Keratinocyte (primary cell): ENCODE measurements around the gene SMARCC1. TPM values are rescaled to one million over a fixed set of nuclear protein-coding genes. Genes with fewer than 3 reads are reported as not detected.
A peak's percentile ranks its signal among the peaks of the same experiment; 100 is the strongest.

Experiments used
- DNase-seq: peaks from one replicate; pipeline ENCODE4 v3.0.0-alpha.2; 2011; ENCODE audit warnings: low read depth, missing footprints, low spot score
- FAIRE-seq: peaks from 2 replicates; lab custom pipeline; 2011; peaks lifted over from hg19 to GRCh38; lab: Jason Lieb, UNC
- H2AFZ ChIP-seq: 2 replicates; pipeline ENCODE4 v1.6.0; 2012; ENCODE audit warnings: low read length, control low read depth, inconsistent platforms; ENCODE audit not compliant: control insufficient read depth
- H3K27ac ChIP-seq: 2 replicates; pipeline ENCODE4 v1.5.1; 2011; ENCODE audit warnings: low read length; ENCODE audit not compliant: control insufficient read depth, insufficient read depth
- H3K27me3 ChIP-seq: 3 replicates; pipeline ENCODE4 v1.6.0; 2011; ENCODE audit warnings: low read length; ENCODE audit not compliant: control insufficient read depth, insufficient read depth; ENCODE audit errors: extremely low read depth
- H3K36me3 ChIP-seq, 2 experiments: 2 replicates in 1 of 2; 3 replicates in 1 of 2; pipeline ENCODE4 v1.5.1; 2011; ENCODE audit warnings: low read length in 2 of 2, mild to moderate bottlenecking in 1 of 2; ENCODE audit not compliant: control insufficient read depth in 2 of 2, insufficient read depth in 2 of 2; ENCODE audit errors: extremely low read depth in 1 of 2
- H3K4me1 ChIP-seq: 3 replicates; pipeline ENCODE4 v1.5.1; 2011; ENCODE audit warnings: low read length; ENCODE audit not compliant: control insufficient read depth, insufficient read depth; ENCODE audit errors: extremely low read depth
- H3K4me2 ChIP-seq: 3 replicates; pipeline ENCODE4 v1.6.0; 2011; ENCODE audit warnings: low read depth, low read length; ENCODE audit not compliant: control insufficient read depth, insufficient read depth; ENCODE audit errors: extremely low read depth
- H3K4me3 ChIP-seq, 3 experiments: fragments of 200-600 bp in 1 of 3; sonication (generic) in 1 of 3; 2 replicates in 2 of 3; 3 replicates in 1 of 3; pipeline ENCODE4 v1.5.1; 2011 to 2016; ENCODE audit warnings: low read length in 3 of 3, mild to moderate bottlenecking in 3 of 3, control low read depth in 2 of 3, inconsistent platforms in 1 of 3, low read depth in 1 of 3, mixed read lengths in 1 of 3, mixed run types in 1 of 3, moderate library complexity in 1 of 3; ENCODE audit not compliant: control insufficient read depth in 2 of 3, insufficient read depth in 2 of 3; ENCODE audit errors: extremely low read depth in 1 of 3
- H3K79me2 ChIP-seq: 2 replicates; pipeline ENCODE4 v1.6.0; 2012; ENCODE audit warnings: low read length; ENCODE audit not compliant: control insufficient read depth, insufficient read depth
- H3K9ac ChIP-seq: 3 replicates; pipeline ENCODE4 v1.6.0; 2011; ENCODE audit warnings: low read length; ENCODE audit not compliant: control insufficient read depth, insufficient read depth; ENCODE audit errors: extremely low read depth
- H3K9me1 ChIP-seq: 3 replicates; pipeline ENCODE4 v1.6.0; 2011; ENCODE audit warnings: low read length; ENCODE audit not compliant: control insufficient read depth, insufficient read depth; ENCODE audit errors: extremely low read depth
- H3K9me3 ChIP-seq: 2 replicates; pipeline ENCODE4 v1.5.1; 2012; ENCODE audit warnings: low read depth, low read length; ENCODE audit not compliant: control insufficient read depth
- H4K20me1 ChIP-seq: 3 replicates; pipeline ENCODE4 v1.6.0; 2011; ENCODE audit warnings: low read length; ENCODE audit not compliant: control insufficient read depth, insufficient read depth; ENCODE audit errors: extremely low read depth
- CTCF ChIP-seq, 3 experiments: IDR thresholded peaks in 1 of 3; conservative IDR thresholded peaks in 1 of 3; optimal IDR thresholded peaks in 1 of 3; 2 replicates in 2 of 3; 3 replicates in 1 of 3; pipeline versions ENCODE3 to v1.5.1; 2011; ENCODE audit warnings: low read length in 3 of 3, mild to moderate bottlenecking in 3 of 3, moderate library complexity in 2 of 3, control low read depth in 1 of 3, inconsistent platforms in 1 of 3; ENCODE audit not compliant: insufficient read depth in 2 of 3; ENCODE audit errors: extremely low read depth in 1 of 3
- EZH2 ChIP-seq: IDR thresholded peaks from one replicate; pipeline ENCODE4 v1.6.1; 2012; ENCODE audit warnings: inconsistent platforms, mild to moderate bottlenecking, low read length, moderate library complexity
- dilution Hi-C: fragments of 300-500 bp; cut with MboI; formaldehyde crosslinking; loops from one replicate; pipeline ENCODE4 v1.7.0; 2020; ENCODE audit warnings: low sequenced_read_pairs; ENCODE audit not compliant: extremely low pct_ligation_motif_present
- polyA plus RNA-seq, 5 experiments: library from polyadenylated mRNA; depleted of rRNA in 3 of 5; stranded (reverse) in 3 of 5; stranded (forward) in 1 of 5; unstranded in 1 of 5; fragments of >200 nt; gene quantifications; 1 replicate in 1 of 5; 2 replicates in 3 of 5; 3 replicates in 1 of 5; pipeline versions ENCODE4 v1.2.1 to v1.2.3, GENCODE V29; 2011 to 2012; ENCODE audit warnings: missing spikeins in 2 of 5, low read depth in 1 of 5, low replicate concordance in 1 of 5

The SMARCC1 gene
- polyA plus RNA-seq, 1 donor (not counting 4 experiments of a cell fraction or from before 2014, with no cell fraction given), result 39.7 TPM

GRCh38 chr3:47825590-47825989 lies 43.9 kb upstream of the SMARCC1 start:
- H3K9ac ChIP-seq, result peak overlapping the region; percentile 98
- dilution Hi-C loops, result no loop called here
- H3K9me1 ChIP-seq, result no peaks in the 10 kb centered on the region
- peak overlapping the region; percentile 93 to 99 (median 97) for H3K4me3 ChIP-seq
- FAIRE-seq, result no peak
- no peaks in the 10 kb centered on the region for H3K9me3 ChIP-seq
- H3K27me3 ChIP-seq, result no peaks in the 10 kb centered on the region
- H3K4me2 ChIP-seq, result peak overlapping the region; percentile 98
- peaks cover 13% of the 10 kb centered on the region for H3K4me1 ChIP-seq
- peaks cover 19 to 22% of the 10 kb centered on the region in 2 experiments for H3K36me3 ChIP-seq
- DNase-seq, result no peak
- no peak for TF ChIP-seq CTCF (optimal IDR thresholded peaks at IDR 0.05 in 1 of 3, IDR thresholded peaks at IDR 0.05 in 1 of 3, conservative IDR thresholded peaks at IDR 0.05 in 1 of 3; ENCODE audit: extremely low read depth in 1 of 3, insufficient read depth in 2 of 3, low read length in 3 of 3)
- no peak for TF ChIP-seq EZH2
- peaks cover 38% of the 10 kb centered on the region for H3K79me2 ChIP-seq
- H3K27ac ChIP-seq, result peak overlapping the region; percentile 88
- H4K20me1 ChIP-seq, result no peaks in the 10 kb centered on the region
- H2AFZ ChIP-seq, result no peak overlapping the region

- FAIRE-seq (peak; percentile 5), DNase-seq (peak; percentile 33)
- Histone ChIP-seq H3K4me3 (peak overlapping the region; percentile 93 to 99 (median 97)), H3K27ac (peak overlapping the region; percentile 88), H3K9me3 (no peaks in the 10 kb centered on the region), H3K9ac (peak overlapping the region; percentile 98), H3K4me2 (peak overlapping the region; percentile 98), H4K20me1 (no peaks in the 10 kb centered on the region), H3K36me3 (peaks cover 20 to 21% of the 10 kb centered on the region in 2 experiments), H2AFZ (peak overlapping the region; percentile 97), H3K79me2 (peaks cover 38% of the 10 kb centered on the region), H3K4me1 (peaks cover 13% of the 10 kb centered on the region), H3K27me3 (no peaks in the 10 kb centered on the region), H3K9me1 (no peaks in the 10 kb centered on the region)
- no peak for TF ChIP-seq EZH2
- peak; percentile 63 to 90 (median 65) for TF ChIP-seq CTCF (optimal IDR thresholded peaks at IDR 0.05 in 1 of 3, IDR thresholded peaks at IDR 0.05 in 1 of 3, conservative IDR thresholded peaks at IDR 0.05 in 1 of 3; ENCODE audit: extremely low read depth in 1 of 3, insufficient read depth in 2 of 3, low read length in 3 of 3)
- dilution Hi-C loops, result no loop called here
These were observed 43.1 kb upstream of the SMARCC1 start for GRCh38 chr3:47824541-47825473.
